Omental fat pad (tissue), 4 donors: Measurements from ENCODE around the gene FBXL14. TPM values are rescaled to one million over a fixed set of nuclear protein-coding genes. Genes with fewer than 3 reads are reported as not detected.

Experiments
- ATAC-seq: fragments of 150-250 bp; one replicate; pipeline ENCODE4 v1.9.1; 2016; ENCODE audit warnings: mild to moderate bottlenecking, moderate library complexity; ENCODE audit not compliant: low FRiP score
- DNase-seq: peaks from one replicate; pipeline ENCODE4 v3.0.0-alpha.2; 2019; ENCODE audit warnings: low spot score
- total RNA-seq, 4 donors: library from RNA; depleted of rRNA; stranded (reverse); fragments of >200 nt; gene quantifications; one replicate each; pipeline ENCODE4 v1.1.0, GENCODE V29; 2016
- TF ChIP-seq, protein P1 (sequence below), 3 donors: fragments of 450-650 bp; IDR thresholded peaks; one replicate each; pipeline ENCODE4 v1.5.1; 2016 to 2017; ENCODE audit warnings: antibody characterized with exemption in 3 of 3, mild to moderate bottlenecking in 3 of 3, moderate library complexity in 2 of 3

FBXL14 gene
- total RNA-seq, 4 donors from 2014 or later, result 7.3 to 15.6 (median 10.1) TPM

DNA sequence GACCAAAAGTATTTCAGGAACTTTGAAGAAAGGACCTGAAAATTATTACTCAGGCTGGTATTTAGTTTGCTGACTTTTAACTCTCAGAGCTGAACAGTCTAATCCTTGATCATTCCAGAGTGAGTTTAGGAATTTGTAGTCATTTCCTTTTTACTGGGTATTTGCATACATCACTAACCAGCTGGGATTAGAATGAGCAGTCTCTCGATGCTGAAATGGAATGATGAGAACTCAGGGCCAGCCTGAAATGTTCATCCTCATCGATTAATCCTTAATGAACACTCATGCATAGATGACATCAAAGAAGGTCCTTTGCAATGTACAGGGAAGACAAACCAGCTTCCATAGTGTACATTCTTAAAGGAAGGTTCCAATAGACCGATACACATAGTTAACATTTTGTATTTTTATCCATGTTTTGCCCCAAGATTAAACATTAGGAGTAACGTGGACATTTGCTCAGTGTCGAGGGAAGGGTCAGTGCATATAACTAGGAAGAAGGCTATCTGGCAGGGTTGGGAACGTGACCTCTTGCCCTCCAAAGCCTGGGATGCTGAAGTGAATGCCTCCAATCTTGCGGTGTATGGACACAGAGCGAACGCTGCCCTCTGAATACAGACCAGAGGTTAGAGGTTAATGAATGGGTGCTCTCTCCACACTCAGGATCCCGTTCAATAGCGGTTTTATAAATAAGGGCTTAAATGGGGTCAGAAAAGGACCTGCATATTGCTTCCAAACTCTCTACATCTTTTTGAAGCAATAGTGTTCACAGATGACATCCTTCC, 14.5 kb downstream of the FBXL14 start:
- TF ChIP-seq, protein P1, sequence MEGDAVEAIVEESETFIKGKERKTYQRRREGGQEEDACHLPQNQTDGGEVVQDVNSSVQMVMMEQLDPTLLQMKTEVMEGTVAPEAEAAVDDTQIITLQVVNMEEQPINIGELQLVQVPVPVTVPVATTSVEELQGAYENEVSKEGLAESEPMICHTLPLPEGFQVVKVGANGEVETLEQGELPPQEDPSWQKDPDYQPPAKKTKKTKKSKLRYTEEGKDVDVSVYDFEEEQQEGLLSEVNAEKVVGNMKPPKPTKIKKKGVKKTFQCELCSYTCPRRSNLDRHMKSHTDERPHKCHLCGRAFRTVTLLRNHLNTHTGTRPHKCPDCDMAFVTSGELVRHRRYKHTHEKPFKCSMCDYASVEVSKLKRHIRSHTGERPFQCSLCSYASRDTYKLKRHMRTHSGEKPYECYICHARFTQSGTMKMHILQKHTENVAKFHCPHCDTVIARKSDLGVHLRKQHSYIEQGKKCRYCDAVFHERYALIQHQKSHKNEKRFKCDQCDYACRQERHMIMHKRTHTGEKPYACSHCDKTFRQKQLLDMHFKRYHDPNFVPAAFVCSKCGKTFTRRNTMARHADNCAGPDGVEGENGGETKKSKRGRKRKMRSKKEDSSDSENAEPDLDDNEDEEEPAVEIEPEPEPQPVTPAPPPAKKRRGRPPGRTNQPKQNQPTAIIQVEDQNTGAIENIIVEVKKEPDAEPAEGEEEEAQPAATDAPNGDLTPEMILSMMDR (IDR thresholded peaks at IDR 0.05), result no peak
- ATAC-seq, result no peak

DNA sequence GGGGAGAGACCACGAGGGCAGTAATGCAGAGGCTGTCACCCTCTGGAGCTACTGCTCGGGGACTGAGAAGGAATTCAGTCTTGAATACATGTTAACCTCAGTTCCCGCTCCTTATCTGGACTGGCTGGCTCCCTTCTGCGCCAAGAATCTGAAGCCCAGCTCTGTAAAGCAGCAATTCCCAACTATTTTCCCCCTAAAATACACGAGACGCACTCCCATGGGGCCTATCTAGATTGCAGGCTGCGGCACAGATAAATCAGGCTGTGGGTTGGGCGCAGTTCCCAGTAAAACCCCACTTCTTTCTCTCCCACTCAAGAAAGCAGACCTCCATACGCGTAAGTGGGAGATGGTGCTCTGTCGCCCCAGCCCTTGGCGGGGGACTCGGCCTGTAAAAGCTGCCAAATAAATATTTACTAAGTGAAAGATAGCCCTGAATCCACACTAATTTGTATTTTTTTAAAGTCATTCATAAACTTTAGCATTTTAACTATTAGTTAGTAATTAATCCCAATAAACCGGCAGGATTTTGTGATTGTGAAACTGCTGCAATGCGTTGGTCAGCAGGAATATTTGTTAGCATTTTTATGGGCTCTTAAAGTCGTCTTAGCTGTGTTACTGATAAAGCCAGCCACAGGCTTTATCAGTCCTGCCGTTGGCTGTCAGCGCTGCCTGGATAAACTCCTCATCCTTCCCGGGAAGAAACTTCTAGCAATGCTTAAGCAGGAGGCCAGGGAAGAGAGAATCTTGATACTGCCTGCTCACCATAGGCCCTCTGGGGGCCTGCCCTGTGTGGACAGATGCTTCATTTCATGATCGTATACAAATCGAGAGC, 17.8 kb downstream of the FBXL14 start:
- peak; percentile 42 for ATAC-seq
- DNase-seq, result no peak
- TF ChIP-seq, protein P1 (IDR thresholded peaks at IDR 0.05), result no peak

More for the DNA sequence above, 14.5 kb downstream of the FBXL14 start:
- DNase-seq, result no peak

DNA sequence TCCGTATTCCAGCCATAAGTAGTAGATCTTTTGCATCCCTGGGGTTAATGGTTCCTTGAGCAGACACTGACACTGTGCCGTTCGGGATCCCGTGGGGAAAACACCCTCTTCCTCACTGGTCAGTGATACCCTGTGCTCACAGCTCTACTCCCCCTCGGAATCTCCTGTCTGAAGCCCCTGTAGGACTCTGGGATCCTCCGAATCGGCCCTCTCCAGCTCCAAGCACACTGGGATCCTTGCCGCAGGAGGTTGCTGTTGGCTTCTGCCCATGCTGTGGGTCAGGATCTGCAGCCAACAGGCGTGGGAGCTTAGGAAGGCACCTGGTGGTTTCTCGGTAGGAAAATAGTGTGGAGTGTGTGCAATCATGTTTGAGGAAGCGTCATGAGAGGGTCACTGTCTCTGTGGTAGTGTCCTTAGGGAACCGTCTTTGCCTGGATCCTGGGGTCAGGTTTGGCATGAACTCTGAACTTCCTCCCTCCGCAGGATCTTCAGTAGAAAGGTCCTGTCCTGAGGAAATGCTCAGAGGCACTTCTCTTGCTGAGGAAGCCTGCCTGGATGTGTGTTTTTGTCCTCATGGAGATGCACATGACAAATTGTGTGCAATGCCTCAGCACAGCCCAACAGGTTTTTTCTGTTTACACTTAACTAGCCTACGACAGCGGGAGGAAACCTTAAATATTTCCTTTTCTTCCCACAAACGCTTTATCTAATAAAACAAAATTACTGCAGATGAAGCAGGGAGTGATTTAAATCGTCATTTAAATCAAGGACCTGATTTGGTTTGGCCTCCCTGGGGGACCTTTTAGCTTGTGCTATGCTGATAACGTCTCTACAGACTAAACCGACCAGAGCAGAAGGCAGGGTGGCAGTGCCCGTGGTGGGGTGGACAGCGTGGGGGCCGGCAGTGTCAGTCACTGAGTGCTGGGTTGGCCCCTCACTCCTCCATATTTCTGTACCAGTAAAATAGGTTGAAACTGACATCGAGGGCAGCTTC, 18.7 kb downstream of the FBXL14 start:
- DNase-seq (no peak), ATAC-seq (peak; percentile 43)
- TF ChIP-seq, protein P1 (IDR thresholded peaks at IDR 0.05), result no peak

DNA sequence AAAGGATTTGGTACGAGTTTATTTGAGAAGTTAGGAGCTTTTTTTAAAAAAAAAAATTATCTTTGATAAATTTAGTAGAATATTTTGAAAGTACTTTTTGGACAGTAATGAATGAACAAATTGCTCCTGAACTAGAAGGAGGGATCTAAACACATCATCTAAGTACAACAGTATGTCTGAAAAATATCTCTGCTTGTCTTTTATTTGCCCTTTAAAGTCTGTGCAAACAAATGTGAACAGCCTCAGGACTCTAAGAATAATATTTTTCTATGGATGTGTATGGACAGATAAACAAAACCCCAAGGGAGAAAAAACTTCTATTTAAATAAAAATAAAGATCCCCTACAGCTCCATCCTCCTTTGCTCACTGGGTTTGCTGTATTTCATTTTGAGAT, 19.5 kb downstream of the FBXL14 start:
- DNase-seq (no peak), ATAC-seq (no peak)
- TF ChIP-seq, protein P1 (IDR thresholded peaks at IDR 0.05), result no peak

DNA sequence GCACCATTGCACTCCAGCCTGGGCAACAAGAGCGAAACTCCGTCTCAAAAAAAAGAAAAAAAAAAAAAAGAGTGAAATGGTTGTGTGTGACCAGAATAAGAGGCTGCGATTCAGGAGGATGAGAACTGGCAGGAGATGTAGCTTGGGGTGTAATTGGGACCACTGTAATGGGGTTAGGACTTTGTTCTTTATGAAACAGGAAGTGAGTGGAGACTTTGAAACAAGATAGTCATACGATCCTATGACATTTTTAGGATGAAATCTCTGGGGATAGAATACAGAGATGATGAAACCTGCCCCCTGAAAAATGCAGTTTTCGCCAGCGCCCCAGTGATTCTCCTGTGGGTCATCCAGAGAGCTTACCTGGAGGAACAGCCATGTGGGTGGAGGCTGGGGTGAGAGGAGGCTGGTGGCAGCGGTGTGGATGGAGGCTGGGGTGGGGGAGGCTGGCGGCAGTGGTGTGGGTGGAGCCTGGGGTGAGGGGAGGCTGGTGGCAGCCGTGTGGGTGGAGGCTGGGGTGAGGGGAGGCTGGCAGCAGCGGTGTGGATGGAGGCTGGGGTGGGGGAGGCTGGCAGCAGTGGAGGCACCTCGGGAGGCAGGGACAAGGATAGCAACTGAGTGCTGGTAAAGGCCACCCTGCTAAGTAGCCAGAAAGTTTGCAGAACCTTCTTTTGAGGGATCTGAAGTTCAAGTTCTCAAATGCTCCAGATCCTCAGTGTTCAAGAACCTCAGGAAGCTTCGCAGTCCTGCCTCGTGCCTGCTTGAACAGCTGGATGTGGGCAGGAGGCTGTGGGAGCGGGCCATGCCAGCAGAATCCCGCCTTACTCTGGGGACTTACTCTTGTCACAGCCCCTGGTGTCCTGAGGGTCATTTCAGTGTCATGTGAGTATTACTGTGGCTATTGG, 20.2 kb downstream of the FBXL14 start:
- ATAC-seq (peak; percentile 55), DNase-seq (no peak)
- TF ChIP-seq, protein P1 (IDR thresholded peaks at IDR 0.05), result no peak
